ENCODE results near the gene NCOR1.

NCOR1 gene

DNA sequence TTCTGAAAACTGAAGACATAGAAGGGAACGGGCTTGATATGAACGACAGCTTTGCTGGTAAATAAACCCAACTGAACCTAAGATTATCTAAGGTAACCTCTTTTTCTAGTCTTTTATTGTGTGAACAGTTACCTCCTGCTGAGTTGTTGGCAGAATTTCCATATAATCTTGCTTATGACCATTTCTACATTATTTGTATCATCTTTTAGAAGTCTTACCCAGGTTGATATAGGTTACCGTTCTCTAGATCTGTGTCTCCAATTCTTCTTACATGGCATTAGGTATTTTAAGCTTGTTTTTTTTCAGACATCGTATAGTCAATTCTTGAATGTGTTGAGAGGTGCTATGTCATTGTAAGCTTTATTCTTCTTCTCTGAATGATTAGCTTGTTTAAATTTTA is 191.5 kb downstream of the NCOR1 start:
- ATAC-seq = no peak
- TF ChIP-seq ZNF565 (CRISPR knock-in tag; conservative IDR thresholded peaks at IDR 0.05; ENCODE audit: low read depth) (no peak), PPARA (CRISPR knock-in tag; IDR thresholded peaks at IDR 0.05; ENCODE audit: borderline replicate concordance) (no peak), ZFP3 (CRISPR knock-in tag; IDR thresholded peaks at IDR 0.05) (no peak), BACH2 (CRISPR knock-in tag; IDR thresholded peaks at IDR 0.05; ENCODE audit: borderline replicate concordance) (no peak), ZFP30 (CRISPR knock-in tag; IDR thresholded peaks at IDR 0.05) (no peak), ARNTL (CRISPR knock-in tag; IDR thresholded peaks at IDR 0.05; ENCODE audit: borderline replicate concordance, low read depth) (no peak), GLIS3 (CRISPR knock-in tag; IDR thresholded peaks at IDR 0.05) (no peak), CSDC2 (CRISPR knock-in tag; IDR thresholded peaks at IDR 0.05) (no peak), OSR1 (CRISPR knock-in tag; IDR thresholded peaks at IDR 0.05) (no peak), ZNF70 (CRISPR knock-in tag; IDR thresholded peaks at IDR 0.05) (no peak), ZC3H10 (CRISPR knock-in tag; IDR thresholded peaks at IDR 0.05) (no peak), TCF4 (CRISPR knock-in tag; IDR thresholded peaks at IDR 0.05; ENCODE audit: borderline replicate concordance) (no peak), ESRRG (CRISPR knock-in tag; IDR thresholded peaks at IDR 0.05) (no peak)
- TF ChIP-seq, protein P1, sequence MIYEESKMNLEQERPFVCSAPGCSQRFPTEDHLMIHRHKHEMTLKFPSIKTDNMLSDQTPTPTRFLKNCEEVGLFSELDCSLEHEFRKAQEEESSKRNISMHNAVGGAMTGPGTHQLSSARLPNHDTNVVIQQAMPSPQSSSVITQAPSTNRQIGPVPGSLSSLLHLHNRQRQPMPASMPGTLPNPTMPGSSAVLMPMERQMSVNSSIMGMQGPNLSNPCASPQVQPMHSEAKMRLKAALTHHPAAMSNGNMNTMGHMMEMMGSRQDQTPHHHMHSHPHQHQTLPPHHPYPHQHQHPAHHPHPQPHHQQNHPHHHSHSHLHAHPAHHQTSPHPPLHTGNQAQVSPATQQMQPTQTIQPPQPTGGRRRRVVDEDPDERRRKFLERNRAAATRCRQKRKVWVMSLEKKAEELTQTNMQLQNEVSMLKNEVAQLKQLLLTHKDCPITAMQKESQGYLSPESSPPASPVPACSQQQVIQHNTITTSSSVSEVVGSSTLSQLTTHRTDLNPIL (CRISPR knock-in tag; IDR thresholded peaks at IDR 0.05; ENCODE audit: low read depth) = no peak
- TF ChIP-seq, protein P2, sequence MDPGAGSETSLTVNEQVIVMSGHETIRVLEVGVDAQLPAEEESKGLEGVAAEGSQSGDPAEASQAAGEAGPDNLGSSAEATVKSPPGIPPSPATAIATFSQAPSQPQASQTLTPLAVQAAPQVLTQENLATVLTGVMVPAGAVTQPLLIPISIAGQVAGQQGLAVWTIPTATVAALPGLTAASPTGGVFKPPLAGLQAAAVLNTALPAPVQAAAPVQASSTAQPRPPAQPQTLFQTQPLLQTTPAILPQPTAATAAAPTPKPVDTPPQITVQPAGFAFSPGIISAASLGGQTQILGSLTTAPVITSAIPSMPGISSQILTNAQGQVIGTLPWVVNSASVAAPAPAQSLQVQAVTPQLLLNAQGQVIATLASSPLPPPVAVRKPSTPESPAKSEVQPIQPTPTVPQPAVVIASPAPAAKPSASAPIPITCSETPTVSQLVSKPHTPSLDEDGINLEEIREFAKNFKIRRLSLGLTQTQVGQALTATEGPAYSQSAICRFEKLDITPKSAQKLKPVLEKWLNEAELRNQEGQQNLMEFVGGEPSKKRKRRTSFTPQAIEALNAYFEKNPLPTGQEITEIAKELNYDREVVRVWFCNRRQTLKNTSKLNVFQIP (CRISPR knock-in tag; IDR thresholded peaks at IDR 0.05; ENCODE audit: borderline replicate concordance, low read depth) = no peak

DNA sequence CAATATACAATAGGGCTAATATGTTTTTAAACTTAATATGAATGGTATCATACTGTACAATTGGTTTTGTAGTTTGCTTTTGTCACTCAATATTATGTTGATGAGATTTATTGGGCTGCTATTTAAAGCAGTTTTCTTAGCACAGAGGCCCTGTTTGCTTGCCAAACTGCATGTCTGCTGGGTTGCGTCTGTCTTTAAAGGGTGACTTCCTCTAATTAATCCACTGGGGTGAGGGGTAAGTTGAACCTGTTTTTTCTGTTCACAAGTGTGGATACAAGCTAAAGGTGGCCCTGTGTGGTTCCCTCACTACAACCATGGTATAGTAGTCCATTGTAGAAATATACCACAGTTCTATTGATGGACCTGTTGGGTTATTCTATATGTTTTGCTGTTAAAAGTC is 196.0 kb downstream of the NCOR1 start:
- ATAC-seq = no peak

More for the DNA sequence above, 196.0 kb downstream of the NCOR1 start:
- TF ChIP-seq ZNF565 (CRISPR knock-in tag; conservative IDR thresholded peaks at IDR 0.05; ENCODE audit: low read depth) (no peak), ZFP30 (CRISPR knock-in tag; IDR thresholded peaks at IDR 0.05) (no peak), ZNF70 (CRISPR knock-in tag; IDR thresholded peaks at IDR 0.05) (no peak), BACH2 (CRISPR knock-in tag; IDR thresholded peaks at IDR 0.05; ENCODE audit: borderline replicate concordance) (no peak), SNAI2 (CRISPR knock-in tag; IDR thresholded peaks at IDR 0.05) (no peak), RARB (CRISPR knock-in tag; IDR thresholded peaks at IDR 0.05) (no peak), CSDC2 (CRISPR knock-in tag; IDR thresholded peaks at IDR 0.05) (no peak), PPARA (CRISPR knock-in tag; IDR thresholded peaks at IDR 0.05; ENCODE audit: borderline replicate concordance) (no peak), ZFP3 (CRISPR knock-in tag; IDR thresholded peaks at IDR 0.05) (no peak)
- TF ChIP-seq, protein P3, sequence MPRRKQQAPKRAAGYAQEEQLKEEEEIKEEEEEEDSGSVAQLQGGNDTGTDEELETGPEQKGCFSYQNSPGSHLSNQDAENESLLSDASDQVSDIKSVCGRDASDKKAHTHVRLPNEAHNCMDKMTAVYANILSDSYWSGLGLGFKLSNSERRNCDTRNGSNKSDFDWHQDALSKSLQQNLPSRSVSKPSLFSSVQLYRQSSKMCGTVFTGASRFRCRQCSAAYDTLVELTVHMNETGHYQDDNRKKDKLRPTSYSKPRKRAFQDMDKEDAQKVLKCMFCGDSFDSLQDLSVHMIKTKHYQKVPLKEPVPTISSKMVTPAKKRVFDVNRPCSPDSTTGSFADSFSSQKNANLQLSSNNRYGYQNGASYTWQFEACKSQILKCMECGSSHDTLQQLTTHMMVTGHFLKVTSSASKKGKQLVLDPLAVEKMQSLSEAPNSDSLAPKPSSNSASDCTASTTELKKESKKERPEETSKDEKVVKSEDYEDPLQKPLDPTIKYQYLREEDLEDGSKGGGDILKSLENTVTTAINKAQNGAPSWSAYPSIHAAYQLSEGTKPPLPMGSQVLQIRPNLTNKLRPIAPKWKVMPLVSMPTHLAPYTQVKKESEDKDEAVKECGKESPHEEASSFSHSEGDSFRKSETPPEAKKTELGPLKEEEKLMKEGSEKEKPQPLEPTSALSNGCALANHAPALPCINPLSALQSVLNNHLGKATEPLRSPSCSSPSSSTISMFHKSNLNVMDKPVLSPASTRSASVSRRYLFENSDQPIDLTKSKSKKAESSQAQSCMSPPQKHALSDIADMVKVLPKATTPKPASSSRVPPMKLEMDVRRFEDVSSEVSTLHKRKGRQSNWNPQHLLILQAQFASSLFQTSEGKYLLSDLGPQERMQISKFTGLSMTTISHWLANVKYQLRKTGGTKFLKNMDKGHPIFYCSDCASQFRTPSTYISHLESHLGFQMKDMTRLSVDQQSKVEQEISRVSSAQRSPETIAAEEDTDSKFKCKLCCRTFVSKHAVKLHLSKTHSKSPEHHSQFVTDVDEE (CRISPR knock-in tag; IDR thresholded peaks at IDR 0.05) = no peak
- TF ChIP-seq, protein P1 (CRISPR knock-in tag; IDR thresholded peaks at IDR 0.05; ENCODE audit: low read depth) = no peak
- TF ChIP-seq, protein P4, sequence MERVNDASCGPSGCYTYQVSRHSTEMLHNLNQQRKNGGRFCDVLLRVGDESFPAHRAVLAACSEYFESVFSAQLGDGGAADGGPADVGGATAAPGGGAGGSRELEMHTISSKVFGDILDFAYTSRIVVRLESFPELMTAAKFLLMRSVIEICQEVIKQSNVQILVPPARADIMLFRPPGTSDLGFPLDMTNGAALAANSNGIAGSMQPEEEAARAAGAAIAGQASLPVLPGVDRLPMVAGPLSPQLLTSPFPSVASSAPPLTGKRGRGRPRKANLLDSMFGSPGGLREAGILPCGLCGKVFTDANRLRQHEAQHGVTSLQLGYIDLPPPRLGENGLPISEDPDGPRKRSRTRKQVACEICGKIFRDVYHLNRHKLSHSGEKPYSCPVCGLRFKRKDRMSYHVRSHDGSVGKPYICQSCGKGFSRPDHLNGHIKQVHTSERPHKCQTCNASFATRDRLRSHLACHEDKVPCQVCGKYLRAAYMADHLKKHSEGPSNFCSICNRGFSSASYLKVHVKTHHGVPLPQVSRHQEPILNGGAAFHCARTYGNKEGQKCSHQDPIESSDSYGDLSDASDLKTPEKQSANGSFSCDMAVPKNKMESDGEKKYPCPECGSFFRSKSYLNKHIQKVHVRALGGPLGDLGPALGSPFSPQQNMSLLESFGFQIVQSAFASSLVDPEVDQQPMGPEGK (CRISPR knock-in tag; IDR thresholded peaks at IDR 0.05; ENCODE audit: borderline replicate concordance) = no peak

Measured in SK-N-SH treated with all-trans-retinoic acid at 6 μM for 48 hours (cell line).